GM18511 (cell line): ENCODE measurements around the gene DPRX.

ENCODE experiments used
- ATAC-seq: cut with Tn5 transposase; IDR thresholded peaks from one replicate; pipeline ENCODE4 v1.9.1; 2021; ENCODE audit warnings: mild to moderate bottlenecking, moderate library complexity; ENCODE audit not compliant: unreplicated experiment

The DPRX gene, protein sequence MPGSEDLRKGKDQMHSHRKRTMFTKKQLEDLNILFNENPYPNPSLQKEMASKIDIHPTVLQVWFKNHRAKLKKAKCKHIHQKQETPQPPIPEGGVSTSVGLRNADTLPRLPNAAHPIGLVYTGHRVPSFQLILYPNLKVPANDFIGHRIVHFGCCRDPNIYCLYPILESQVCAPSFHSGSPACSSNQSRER

DNA sequence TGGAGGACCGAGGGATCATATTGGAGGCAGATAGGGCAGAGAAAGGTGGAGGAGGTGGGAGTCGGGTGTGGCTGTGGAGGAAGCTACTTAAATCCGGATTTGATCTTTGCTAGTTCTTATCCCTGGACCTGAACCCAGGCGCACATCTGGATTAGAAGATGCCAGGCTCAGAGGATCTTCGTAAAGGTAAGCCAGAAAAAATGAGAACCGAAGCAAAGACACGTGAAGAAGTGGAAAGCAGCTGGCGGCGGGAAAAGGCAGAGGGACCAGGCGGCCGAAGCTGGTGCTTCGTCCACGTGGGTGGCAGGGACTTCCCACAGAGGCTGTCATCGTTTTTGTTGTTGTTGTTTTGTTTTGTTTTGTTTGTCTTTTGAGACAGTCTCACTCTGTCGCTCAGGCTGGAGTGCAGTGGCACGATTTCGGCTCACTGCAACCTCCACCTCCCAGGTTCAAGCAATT lies at the start of gene DPRX:
DPRX (plus strand) TSS at position 51 of the 459 bp plus-strand sequence; CDS start at position 159, 108 bp downstream.
- no peak for ATAC-seq

DNA sequence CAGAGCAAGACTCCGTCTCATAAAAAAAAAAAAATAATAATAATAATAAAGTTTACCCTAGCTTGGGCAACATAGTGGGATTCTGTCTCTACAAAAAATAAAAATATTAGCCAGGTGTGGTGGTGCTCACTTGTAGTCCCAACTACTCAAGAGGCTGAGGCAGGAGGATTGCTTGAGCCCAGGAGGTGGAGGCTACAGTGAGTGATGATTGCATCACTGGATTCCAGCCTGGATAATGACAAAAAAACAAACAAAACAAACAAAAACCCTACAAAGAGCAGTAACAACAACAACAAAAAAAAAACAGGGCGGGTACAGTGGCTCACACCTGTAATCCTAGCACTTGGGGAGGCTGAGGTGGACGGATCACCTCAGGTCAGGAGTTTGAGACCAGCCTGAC lies 48.6 kb upstream of the DPRX start:
- no peak for ATAC-seq

DNA sequence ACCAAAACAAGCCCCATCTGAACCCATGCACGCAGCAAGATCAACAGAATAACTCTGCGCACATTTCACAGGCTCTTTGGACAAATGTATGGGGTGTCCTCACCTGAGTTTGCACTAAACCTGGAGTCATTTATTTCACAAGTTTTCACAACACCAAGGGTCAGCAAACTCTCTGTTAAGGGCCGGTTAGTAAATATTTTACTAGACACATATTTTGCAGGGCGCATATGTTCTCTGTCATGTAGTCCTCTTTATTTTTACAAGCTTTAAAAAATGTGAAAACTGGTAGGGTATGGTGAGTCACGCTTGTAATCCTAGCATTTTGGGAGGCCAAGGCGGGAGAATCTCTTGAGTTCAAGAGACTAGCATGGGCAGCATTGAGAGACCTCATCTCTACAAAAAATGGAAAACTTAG lies 45.5 kb upstream of the DPRX start:
- ATAC-seq = no peak

DNA sequence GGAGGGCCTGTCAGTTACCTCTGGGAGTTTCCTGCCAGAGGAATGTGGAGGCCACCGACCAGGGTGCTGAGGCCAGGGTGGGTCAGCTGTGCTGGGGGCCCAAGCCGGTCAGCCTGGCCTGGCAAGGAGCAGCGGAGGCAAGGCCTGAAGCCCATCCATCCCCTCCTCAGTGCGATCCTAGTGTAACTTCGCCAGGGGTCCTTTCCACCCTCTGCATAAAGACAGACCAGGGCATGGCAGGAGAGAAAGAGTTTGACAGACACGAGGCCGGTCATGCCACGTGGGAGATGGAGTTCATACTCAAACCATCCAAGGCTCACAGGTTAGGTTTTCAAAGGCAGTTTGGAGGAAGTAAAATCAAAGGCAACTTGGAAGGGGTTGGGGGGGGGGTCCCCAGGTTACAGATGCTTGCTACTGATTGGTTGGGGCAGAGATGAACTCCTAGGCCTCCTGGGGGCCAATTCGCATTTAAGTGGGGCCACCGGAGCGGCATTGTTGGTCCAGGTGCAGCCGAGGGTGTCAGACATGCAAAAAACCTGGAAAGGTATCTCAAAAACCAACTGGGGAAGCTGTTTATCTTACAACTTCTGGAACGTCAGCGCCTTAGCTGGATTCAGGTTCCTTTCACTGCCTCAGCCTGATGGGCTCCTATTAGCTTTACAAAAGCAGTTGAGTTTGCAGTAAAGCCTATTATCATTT lies 36.8 kb upstream of the DPRX start:
- ATAC-seq = no peak

DNA sequence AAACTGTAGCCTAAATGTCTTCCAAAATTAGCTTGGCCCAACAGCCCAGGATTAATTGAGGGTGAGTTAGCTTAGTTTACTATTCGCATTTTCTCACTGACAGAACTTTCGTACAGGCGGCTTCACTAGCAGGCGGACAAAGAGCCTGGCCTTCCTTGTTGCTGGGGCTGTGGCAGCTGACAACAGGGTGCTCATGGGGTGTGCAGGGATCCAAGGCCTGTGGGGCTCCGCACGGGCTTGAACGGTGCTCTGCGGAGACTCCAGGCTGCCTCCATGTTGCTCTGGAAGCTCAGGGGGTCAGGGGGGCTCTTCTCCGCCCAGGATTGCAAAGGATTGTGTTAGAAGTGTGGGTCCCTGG lies 36.3 kb upstream of the DPRX start:
- ATAC-seq = no peak

DNA sequence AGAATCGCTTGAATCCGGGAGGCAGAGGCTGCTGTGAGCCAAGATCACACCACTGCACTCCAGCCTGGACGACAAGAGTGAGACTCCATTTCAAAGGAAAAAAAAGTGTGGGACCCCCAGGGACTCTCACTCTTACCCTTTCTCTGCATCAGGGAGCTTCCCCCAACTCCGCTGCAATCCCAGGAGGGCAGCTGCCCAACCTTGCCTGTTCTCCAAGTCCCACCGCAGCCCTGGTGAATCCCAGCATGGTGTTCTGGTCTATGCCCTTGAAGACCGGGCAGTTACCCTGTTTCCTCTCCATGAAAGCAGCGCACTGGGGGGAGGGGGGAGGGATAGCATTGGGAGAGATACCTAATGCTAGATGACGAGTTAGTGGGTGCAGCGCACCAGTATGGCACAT lies 35.7 kb upstream of the DPRX start:
- no peak for ATAC-seq

DNA sequence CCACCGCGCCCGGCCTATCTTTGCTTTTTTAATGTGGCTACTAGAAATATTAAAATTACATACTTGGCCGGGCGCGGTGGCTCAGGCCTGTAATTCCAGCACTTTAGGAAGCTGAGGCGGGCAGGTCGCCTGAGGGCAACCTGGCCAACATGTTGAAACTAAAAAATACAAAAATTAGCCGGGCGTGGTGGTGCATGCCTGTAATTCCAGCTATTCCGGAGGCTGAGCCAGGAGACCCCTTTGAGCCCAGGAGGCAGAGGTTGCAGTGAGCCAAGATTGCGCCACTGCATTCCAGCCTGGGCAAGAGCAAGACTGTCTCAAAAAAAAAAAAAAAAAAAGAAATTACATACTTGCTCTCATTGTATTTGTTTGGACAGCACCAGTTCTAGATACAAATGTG lies 34.8 kb upstream of the DPRX start:
- no peak for ATAC-seq

DNA sequence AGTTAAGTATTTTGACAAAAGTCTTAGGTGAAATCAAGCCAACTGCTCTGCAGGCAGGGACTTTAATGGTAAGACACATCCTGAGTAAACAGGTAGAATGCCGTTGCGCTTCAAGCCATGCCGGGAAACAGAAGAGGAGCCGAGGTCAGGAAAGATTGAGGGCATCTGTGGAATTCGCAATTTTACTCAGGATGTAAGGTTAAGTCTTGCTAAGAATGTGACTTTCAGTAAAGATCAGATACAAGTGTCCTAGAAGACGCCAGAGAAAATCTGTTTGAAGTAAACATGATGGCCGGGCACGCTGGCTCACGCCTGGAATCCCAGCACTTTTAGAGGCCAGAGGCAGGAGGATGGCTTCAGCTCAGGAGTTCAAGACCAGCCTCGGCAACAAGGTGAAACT lies 33.4 kb upstream of the DPRX start:
- ATAC-seq = no peak

DNA sequence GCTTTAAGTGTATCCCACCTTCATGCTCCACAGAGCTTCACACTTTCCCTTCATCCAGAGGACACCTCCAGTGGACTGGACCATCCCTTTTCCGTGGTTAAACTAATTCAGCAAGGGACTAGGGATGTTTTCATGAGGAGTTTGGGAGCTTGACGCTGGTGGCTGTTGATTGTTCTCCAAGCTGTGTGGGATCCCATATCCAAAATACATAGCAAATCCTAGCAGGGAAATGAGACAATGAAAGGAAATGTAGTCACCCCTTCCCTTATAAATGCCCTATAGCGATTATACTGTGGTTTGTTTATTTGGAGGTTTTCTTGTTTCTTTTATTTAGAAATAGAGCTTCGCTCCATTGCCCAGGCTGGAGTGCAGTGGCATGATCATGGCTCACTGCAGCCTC lies 31.6 kb upstream of the DPRX start:
- ATAC-seq = no peak

DNA sequence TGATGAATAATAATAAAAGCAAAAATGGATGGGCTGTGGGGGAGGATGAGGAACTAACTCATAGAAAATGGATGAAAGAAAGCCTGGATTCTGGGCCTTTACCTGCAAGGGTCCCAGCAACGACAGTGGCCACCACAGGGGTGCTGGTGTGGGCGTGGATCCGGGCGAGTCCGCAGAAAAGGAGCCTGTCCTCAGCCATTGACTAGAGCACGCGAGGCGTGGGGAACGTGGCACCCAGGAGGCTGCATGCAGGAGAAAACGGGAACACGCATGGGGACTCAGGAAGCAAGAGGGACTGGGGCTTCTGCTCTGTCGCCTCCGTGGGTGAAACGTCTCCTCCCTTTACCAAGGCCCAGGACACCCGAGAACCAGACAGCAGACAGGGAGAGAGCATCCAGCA lies 25.8 kb upstream of the DPRX start:
- no peak for ATAC-seq

DNA sequence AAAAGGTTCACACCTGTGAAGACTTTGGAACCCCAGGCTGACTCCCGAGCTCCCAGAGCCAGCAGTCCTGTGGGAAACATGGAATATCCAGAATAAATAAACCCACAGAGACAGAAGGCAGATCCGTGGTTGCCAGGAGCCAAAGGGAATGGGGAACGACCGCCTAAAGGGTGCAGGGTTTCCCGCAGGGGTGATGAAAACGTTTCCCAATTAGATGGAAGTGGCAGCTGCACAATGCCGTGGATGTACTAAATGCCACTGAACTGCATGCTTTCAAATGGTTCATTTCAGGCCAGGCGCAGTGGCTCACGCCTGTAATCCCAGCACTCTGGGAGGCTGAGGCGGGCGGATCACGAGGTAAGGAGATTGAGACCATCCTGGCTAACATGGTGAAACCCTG lies 23.4 kb upstream of the DPRX start:
- ATAC-seq = no peak

DNA sequence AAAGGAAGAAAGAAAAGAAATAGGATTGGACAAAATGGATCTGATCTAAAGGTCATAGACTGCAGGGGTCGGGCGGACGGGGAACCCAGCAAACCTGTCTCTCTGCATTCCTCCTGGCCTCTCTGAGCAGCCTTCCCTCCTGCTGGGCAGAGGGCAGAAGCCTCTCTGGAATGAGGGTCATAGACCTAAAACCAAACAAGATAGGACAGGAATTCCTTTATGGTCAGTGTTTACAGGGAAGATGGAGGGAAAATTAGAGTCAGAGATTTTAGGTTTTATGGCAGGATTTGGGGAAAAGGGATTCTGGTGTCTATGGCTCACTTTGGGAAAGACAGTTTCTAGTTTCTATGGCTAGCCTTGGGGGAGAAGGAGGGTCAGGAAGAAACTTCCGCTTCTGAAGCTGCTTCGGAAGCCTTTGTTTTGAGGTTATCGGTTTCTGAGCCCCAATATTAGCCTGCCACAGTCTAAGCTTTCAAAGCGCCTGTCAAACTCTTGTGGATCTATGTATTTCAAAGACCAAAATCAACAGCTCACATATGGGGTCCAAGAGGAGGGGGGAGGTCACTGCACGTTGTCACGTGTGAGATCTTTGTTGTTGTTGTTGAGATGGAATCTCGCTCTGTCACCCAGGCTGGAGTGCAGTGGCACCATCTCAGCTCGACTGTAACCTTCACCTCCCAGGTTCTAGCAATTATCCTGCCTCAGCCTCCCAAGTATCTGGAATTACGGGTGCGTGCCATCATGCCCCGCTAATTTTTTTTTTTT lies 18.9 kb upstream of the DPRX start:
- no peak for ATAC-seq

DNA sequence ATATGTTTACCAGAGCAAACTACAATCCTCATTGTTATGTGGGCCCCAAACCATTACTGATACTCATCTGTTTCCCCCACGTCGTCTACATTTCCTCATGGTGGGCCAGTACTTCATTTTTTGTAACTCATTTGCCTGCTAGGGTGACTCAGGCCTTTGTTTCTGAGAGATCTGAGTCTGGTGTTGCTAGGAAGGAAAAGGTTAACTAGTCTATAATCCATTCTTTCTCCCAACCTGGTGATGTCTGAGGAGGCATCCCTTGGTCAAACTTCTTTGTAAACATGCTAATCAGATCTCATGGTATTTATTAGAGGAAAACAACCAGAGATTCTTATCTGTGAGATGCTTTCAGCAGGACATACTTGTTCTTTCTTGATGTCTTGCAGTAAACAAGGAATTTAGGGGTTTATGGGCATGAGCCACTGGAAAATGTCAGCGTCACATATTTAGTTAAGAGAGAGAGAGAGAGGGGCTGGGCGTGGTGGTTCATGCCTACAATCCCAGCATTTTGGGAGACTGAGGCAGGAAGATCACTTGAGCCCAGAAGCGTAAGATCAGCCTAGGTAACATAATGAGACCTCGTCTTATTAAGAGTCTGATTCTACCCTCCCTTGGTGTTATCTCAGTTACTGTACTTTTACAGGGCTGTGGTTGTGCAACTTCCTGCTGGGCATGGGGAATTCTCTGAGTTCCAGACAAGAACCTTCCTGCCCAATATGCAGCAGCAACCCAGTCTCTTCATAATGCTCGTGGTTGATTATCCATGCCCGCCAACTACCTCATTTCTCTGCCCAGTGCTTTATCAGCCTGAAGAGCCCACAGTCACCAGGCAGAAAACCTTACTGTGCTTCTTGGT lies 9.7 kb upstream of the DPRX start:
- no peak for ATAC-seq

DNA sequence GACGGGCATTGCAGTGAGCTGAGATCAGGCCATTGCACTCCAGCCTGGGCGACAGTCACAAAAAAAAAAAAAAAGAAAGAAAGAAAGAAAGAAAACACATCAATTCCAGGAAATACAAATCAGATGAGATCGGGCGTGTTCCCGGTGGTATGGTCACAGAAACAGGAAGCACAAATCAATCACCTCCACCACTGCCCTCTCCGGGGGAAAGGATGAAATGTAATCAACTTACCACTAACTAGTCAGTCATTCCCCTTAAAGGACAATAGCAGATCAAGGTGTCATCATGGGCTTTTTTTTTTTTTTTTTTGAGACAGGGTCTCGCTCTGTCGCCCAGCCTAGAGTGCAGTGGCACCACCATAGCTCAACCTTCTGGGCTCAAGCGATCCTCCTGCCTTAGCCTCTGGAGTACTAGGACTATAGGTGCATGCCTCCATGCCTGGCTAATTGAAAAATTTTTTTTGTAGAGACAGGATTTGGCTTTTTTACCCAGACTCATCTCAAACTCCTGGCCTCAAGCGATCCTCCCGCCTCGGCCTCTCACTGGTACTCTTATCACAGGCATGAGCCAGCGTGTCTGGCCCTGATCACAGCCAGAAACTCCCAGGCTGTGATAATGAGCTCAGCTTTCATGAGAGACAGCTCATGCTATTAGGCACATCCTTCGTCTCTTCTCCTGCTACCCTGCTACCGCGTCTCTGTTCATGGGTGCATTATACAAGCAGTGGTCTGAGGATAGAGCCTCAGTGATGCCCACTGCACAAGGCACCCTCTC lies 6.8 kb upstream of the DPRX start:
- no peak for ATAC-seq

DNA sequence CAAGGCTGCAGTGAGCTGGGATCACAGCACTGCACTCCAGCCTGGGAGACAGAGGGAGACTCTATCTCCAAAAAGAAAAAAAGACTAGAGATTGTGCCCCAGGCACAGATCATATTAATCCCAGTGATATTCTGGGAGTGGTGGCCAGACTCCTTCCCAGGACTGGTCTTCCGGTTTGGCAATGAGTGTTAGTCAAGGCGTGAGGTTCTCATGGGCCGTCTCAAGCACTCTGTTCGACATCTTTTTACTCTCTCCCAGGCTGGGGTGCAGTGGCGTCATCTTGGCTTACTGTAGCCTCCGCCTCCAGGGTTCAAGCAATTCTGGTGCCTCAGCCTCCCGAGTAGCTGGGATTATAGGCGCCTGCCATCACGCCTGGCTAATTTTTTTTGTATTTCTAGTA lies 5.3 kb upstream of the DPRX start:
- ATAC-seq = no peak

DNA sequence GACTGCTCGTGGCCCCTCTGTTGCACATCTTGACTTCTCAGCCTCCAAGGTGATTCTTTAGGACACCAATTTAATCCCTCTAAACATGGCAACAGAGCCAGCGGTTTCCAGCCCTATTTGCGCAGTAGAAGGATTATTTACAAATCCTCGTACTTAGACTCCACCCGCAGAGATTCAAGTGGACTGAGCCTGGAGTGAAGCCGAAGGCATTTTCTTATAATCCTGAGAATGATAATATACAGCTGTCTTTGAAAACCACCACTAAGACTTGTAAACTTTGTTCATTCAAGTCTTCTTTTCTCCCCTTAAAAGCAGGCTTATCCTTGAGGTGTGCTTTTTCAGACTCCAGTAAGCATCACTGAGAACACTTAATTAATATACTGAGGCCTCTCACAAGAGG lies 4.8 kb upstream of the DPRX start:
- ATAC-seq = no peak

DNA sequence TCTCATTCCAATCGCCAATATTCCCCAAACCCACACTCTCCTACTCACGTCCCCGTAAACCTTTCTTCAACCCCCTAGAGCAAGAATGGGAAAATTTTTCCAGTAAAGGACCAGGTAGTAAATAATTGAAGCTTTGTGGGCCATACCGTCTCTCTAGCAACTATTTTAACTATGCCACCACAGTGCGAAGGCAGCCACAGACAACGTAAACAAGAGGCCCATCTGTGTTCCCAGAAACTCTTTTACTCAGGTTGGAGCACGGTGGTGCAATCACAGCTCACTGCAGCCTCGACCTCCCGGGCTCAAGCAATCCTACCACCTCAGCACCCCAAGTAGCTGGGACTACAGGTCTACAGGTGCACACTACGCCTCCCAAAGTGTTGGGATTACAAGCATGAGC lies 3.0 kb downstream of the DPRX start:
- no peak for ATAC-seq

DNA sequence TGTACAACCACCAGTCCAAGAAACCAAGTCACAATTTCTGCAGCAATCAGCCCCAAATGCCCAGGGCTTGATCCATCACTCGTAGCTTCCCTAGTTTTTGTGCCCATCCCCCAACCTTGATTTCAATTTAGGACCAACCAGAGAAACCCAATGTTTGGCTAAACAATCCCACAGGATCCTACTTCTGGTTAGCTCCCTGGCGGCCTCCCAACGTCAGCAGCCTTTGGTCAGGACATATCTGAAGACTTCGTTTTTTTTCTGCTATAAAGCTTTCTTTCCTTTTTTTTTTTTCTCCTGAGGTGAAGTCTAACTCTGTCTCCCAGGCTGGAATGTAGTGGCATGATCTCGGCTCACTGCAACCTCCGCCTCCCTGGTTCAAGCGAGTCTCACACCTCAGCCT lies 7.7 kb downstream of the DPRX start:
- no peak for ATAC-seq

DNA sequence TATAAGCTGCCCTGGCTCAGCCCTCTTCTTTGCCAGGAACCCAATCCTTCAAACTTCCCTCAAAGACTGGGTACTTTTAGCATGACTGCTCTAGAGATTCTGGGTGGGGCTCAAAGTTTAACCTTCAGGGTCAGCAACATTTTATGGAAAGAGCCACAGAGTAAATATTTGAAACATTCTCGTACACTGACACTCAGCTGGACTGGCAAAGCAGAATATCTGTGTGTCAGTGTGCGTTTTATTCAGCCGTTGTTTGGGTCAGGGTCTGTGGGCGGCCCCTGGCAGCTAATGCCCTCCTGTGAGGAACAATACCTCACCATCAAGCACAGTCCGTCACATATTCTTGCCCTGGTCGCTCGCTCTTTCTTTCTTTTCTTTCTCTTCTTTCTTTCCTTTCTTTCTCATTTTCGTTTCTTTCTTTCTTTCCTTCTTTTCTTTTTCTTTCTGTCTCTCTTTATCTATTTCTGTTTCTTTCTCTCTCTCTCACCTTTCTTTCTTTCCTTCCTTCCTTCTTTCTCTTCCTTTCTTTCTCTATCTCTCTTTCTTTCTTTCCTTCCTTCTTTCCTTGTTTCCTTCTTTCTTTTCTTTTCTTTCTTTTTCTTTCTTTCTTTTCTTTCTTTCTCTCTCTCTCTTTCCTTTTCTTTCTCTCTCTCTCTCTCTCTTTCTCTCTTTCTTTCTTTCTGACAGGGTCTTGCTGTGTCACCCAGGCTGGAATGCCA lies 10.7 kb downstream of the DPRX start:
- no peak for ATAC-seq
